ENCODE results near the gene PACRG.

Gene PACRG

GRCh38 chr6:163323705-163324104 lies 595.9 kb downstream of the PACRG start:
- no peak for DNase-seq

GRCh38 chr6:163324326-163324687 lies 596.5 kb downstream of the PACRG start:
- DNase-seq, result no peak

GRCh38 chr6:163324688-163325389 lies 597.1 kb downstream of the PACRG start:
- DNase-seq, result no peak

GRCh38 chr6:163325390-163325784 lies 597.6 kb downstream of the PACRG start:
- DNase-seq, result no peak

- no peak for DNase-seq
These were observed 599.5 kb downstream of the PACRG start for GRCh38 chr6:163327165-163327880.

- no peak for DNase-seq
These were observed 600.1 kb downstream of the PACRG start for GRCh38 chr6:163327921-163328320.

GRCh38 chr6:163328411-163328810 lies 600.6 kb downstream of the PACRG start:
- DNase-seq, result no peak

- DNase-seq, result no peak
These were observed 602.2 kb downstream of the PACRG start for GRCh38 chr6:163329991-163330390.

GRCh38 chr6:163331245-163331644 lies 603.5 kb downstream of the PACRG start:
- DNase-seq, result no peak

GRCh38 chr6:163332575-163332974 lies 604.8 kb downstream of the PACRG start:
- no peak for DNase-seq

- no peak for DNase-seq
These were observed 605.3 kb downstream of the PACRG start for GRCh38 chr6:163333038-163333437.

- no peak for DNase-seq
These were observed 606.2 kb downstream of the PACRG start for GRCh38 chr6:163333701-163334663.

GRCh38 chr6:163335056-163335455 lies 607.3 kb downstream of the PACRG start:
- no peak for DNase-seq

- no peak for DNase-seq
These were observed 608.1 kb downstream of the PACRG start for GRCh38 chr6:163335671-163336545.

- no peak for DNase-seq
These were observed 609.2 kb downstream of the PACRG start for GRCh38 chr6:163336961-163337360.

- DNase-seq, result no peak
These were observed 610.2 kb downstream of the PACRG start for GRCh38 chr6:163337958-163338357.

GRCh38 chr6:163338671-163339405 lies 611.1 kb downstream of the PACRG start:
- no peak for DNase-seq

GRCh38 chr6:163339466-163339865 lies 611.7 kb downstream of the PACRG start:
- no peak for DNase-seq

- no peak for DNase-seq
These were observed 612.6 kb downstream of the PACRG start for GRCh38 chr6:163340201-163340887.

- no peak for DNase-seq
These were observed 613.7 kb downstream of the PACRG start for GRCh38 chr6:163341224-163342061.

Data from stimulated activated CD8-positive, alpha-beta memory T cell treated with anti-CD3 and anti-CD28 coated beads, Interleukin-4, amount 100 ng/mL, for 48 hours (primary cell).